MCF 10A (cell line): ENCODE data around the gene CHCHD4. TPM values are rescaled to one million over a fixed set of nuclear protein-coding genes. Genes with fewer than 3 reads are reported as not detected.

Experiments
- BruUV-seq: library from RNA; stranded (reverse); fragments of 400-500 nt; replicated peaks from 2 replicates; lab custom pipeline; 2021; lab: Mats Ljungman, UMichigan
- CTCF ChIA-PET: fragments of 300-600 bp; sonication (Branson Sonifier 250); formaldehyde crosslinking; extraction: SDS; loops from one replicate; lab custom pipeline; 2021; ENCODE audit warnings: antibody characterized with exemption, inconsistent platforms; lab: Yijun Ruan, JAX
- POLR2A ChIA-PET: fragments of 300-600, 350-650 bp; sonication (Branson Sonifier 250); formaldehyde crosslinking; extraction: SDS; loops from one replicate; lab custom pipeline; 2020; ENCODE audit warnings: antibody characterized with exemption, inconsistent platforms; lab: Yijun Ruan, JAX
- DNase-seq: peaks from one replicate; pipeline ENCODE4 v3.0.0-alpha.2; 2018; ENCODE audit not compliant: unreplicated experiment
- H3K27ac Mint-ChIP-seq: one replicate; pipeline ENCODE4 v1.8.0; 2022; ENCODE audit warnings: mild to moderate bottlenecking, low read depth, mixed read lengths; ENCODE audit not compliant: unreplicated experiment
- H3K27me3 Mint-ChIP-seq: one replicate; pipeline ENCODE4 v1.8.0; 2022; ENCODE audit warnings: mixed read lengths; ENCODE audit not compliant: insufficient read depth, unreplicated experiment
- H3K36me3 Mint-ChIP-seq: one replicate; pipeline ENCODE4 v1.8.0; 2022; ENCODE audit warnings: mild to moderate bottlenecking, moderate library complexity, mixed read lengths; ENCODE audit not compliant: insufficient read depth, unreplicated experiment
- H3K4me1 Mint-ChIP-seq: one replicate; pipeline ENCODE4 v1.8.0; 2022; ENCODE audit warnings: mixed read lengths; ENCODE audit not compliant: insufficient read depth, unreplicated experiment
- H3K4me3 Mint-ChIP-seq: one replicate; pipeline ENCODE4 v1.8.0; 2022; ENCODE audit warnings: mild to moderate bottlenecking, moderate library complexity, mixed read lengths; ENCODE audit not compliant: unreplicated experiment
- H3K9me3 Mint-ChIP-seq: one replicate; pipeline ENCODE4 v1.8.0; 2022; ENCODE audit warnings: mixed read lengths; ENCODE audit not compliant: unreplicated experiment
- intact Hi-C: fragments of 100-400 bp; cut with micrococcal nuclease; formaldehyde crosslinking; loops from 2 replicates; pipeline ENCODE4 v1.14.1; 2022
- total RNA-seq: library from RNA; stranded (reverse); gene quantifications from 2 replicates; pipeline ENCODE4 v1.2.3, GENCODE V29; 2022
- TF ChIP-seq, protein P1 (sequence below): fragments of 200-600 bp; IDR thresholded peaks from one replicate; pipeline ENCODE4 v1.8.0; 2022; ENCODE audit warnings: antibody characterized with exemption, mild to moderate bottlenecking; ENCODE audit not compliant: unreplicated experiment

CHCHD4 gene
- total RNA-seq, 1 experiment from 2014 or later = 35.0 TPM

DNA sequence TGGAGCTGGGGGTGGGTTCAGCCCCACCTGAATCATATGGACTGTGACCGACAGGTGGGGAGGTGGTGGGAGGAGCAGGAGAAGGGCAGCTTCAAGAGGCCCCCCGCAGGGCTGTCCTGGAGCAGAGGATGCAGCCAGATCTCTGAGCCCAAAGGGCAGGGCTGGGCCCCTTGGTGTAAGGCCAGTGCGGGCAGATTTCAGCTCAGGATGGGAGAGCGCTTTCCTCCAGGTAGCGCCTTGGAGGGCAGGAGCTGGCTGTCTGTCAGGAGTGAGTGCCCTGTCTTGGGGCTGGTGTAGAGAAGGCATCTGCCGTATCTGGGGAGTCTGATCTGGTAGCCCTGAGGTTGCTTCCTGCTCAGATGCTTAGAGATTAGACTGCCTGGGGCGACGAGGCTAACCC lies 7.5 kb upstream of the CHCHD4 start:
- Mint-ChIP-seq H3K4me3 (no peak overlapping the region), H3K9me3 (no peaks in the 10 kb centered on the region), H3K27me3 (no peaks in the 10 kb centered on the region), H3K27ac (peak overlapping the region; percentile 73), H3K4me1 (peaks cover 36% of the 10 kb centered on the region), H3K36me3 (peaks cover 100% of the 10 kb centered on the region)
- no TSS peak for BruUV-seq
- ChIA-PET POLR2A (interaction anchor here (0.7 to 5.3 kb wide), 3 partner anchors 12 to 967 kb away, joined by 3 to 42 read pairs (median 4); partner anchors contain the start of gene RBSN), CTCF (interaction anchor here (0.6 to 0.7 kb wide), 2 partner anchors 43 to 475 kb away, joined by 3 read pairs; no protein-coding TSS in a partner anchor)
- intact Hi-C loops = no loop called here
- TF ChIP-seq, protein P1, sequence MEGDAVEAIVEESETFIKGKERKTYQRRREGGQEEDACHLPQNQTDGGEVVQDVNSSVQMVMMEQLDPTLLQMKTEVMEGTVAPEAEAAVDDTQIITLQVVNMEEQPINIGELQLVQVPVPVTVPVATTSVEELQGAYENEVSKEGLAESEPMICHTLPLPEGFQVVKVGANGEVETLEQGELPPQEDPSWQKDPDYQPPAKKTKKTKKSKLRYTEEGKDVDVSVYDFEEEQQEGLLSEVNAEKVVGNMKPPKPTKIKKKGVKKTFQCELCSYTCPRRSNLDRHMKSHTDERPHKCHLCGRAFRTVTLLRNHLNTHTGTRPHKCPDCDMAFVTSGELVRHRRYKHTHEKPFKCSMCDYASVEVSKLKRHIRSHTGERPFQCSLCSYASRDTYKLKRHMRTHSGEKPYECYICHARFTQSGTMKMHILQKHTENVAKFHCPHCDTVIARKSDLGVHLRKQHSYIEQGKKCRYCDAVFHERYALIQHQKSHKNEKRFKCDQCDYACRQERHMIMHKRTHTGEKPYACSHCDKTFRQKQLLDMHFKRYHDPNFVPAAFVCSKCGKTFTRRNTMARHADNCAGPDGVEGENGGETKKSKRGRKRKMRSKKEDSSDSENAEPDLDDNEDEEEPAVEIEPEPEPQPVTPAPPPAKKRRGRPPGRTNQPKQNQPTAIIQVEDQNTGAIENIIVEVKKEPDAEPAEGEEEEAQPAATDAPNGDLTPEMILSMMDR = no peak
- DNase-seq = no peak

DNA sequence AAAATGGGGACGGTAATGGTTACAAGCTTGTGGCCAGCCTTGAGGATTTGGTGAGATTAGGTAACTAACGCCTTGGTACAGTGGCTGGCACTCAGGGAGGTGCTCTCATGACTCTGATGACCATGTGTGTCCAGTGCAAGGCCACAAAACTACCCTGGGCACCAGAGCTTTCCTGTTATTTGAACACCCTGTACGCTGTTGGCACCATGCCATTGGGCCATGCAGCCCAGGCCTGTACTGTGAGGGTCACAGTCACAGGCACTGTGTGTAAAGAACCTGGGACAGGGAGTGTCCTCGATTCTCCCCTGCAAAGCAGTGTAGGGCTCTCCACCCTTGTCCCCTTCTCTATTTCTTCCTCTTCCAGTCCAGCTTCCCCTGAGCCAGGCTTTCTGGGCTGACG lies 6.5 kb upstream of the CHCHD4 start:
- peaks cover 29% of the 10 kb centered on the region for H3K4me1 Mint-ChIP-seq
- DNase-seq = no peak
- H3K4me3 Mint-ChIP-seq = no peak overlapping the region
- H3K36me3 Mint-ChIP-seq = peaks cover 91% of the 10 kb centered on the region
- no TSS peak for BruUV-seq
- CTCF ChIA-PET = interaction anchor here (0.7 to 1.0 kb wide), 2 partner anchors 12 to 73 kb away, joined by 3 to 4 read pairs; no protein-coding TSS in a partner anchor
- POLR2A ChIA-PET = interaction anchor here (0.5 to 5.3 kb wide), 4 partner anchors 12 to 1089 kb away, joined by 3 to 42 read pairs (median 4); partner anchors contain the start of gene RBSN
- intact Hi-C loops = no loop called here
- H3K27me3 Mint-ChIP-seq = no peaks in the 10 kb centered on the region
- H3K27ac Mint-ChIP-seq = no peak overlapping the region
- TF ChIP-seq, protein P1 = no peak
- no peaks in the 10 kb centered on the region for H3K9me3 Mint-ChIP-seq

DNA sequence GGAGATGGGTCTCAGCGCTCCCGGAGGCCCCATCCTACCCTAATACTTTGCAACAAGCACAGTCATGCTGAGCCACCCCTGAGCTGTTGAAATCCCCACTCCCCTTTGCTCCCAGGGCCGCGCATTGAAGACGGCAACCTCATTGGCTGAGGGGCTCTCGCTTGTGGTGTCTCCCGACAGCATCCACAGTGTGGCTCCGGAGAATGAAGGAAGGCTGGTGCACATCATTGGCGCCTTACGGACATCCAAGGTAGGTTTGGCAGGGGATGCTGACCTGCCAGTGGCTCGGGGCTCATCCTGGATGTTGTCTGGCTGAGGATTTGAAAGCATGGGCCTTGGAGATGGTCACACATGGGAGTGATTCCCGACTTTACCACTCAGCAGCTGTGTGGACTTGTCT lies 6.0 kb upstream of the CHCHD4 start:
- H3K9me3 Mint-ChIP-seq = no peaks in the 10 kb centered on the region
- H3K27ac Mint-ChIP-seq = no peak overlapping the region
- H3K4me3 Mint-ChIP-seq = no peak overlapping the region
- no peak for DNase-seq
- intact Hi-C loops = no loop called here
- H3K27me3 Mint-ChIP-seq = no peaks in the 10 kb centered on the region
- no TSS peak for BruUV-seq
- ChIA-PET CTCF (interaction anchor here (0.7 to 1.0 kb wide), 2 partner anchors 11 to 74 kb away, joined by 3 to 4 read pairs; no protein-coding TSS in a partner anchor), POLR2A (interaction anchor here (5.3 kb wide), 1 partner anchor 13 kb away, joined by 42 read pairs; no protein-coding TSS in a partner anchor)
- H3K36me3 Mint-ChIP-seq = peaks cover 88% of the 10 kb centered on the region
- TF ChIP-seq, protein P1 = no peak
- peaks cover 27% of the 10 kb centered on the region for H3K4me1 Mint-ChIP-seq

DNA sequence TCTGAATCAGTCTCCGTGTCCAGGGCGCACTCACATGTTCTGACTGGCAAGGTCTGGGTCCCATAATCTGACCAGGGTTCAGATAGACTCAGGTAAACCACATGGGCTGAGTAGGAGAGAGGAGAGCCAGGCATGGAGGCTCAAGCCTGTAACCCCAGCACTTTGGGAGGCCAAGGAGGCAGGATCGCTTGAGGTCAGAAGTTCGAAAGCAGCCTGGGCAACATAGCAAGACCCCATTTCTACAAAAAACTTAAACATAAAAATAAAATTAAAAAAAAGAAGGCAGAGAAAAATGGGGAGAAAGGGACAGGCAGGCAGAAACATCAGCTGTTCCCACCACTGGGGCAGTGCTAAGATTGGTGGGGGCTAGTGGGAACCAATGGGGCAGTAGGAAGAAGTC lies 5.6 kb upstream of the CHCHD4 start:
- Mint-ChIP-seq H3K4me3 (peak overlapping the region; percentile 18), H3K36me3 (peaks cover 88% of the 10 kb centered on the region), H3K27ac (no peak overlapping the region), H3K9me3 (no peaks in the 10 kb centered on the region), H3K27me3 (no peaks in the 10 kb centered on the region), H3K4me1 (peaks cover 27% of the 10 kb centered on the region)
- POLR2A ChIA-PET = no interaction called here
- TF ChIP-seq, protein P1 = no peak
- no peak for DNase-seq
- CTCF ChIA-PET = interaction anchor here (1.0 kb wide), 1 partner anchor 11 kb away, joined by 4 read pairs; no protein-coding TSS in a partner anchor
- intact Hi-C loops = no loop called here
- BruUV-seq = no TSS peak
